Hematopoietic multipotent progenitor cell treated with erythropoietin and hydrocortisone succinate and interleukin-3 and kit ligand, for 17 days (in vitro differentiated cells): ENCODE results near the gene MEX3C.

Source experiments
- DNase-seq: peaks from one replicate; pipeline ENCODE4 v3.0.0-alpha.2; 2015; ENCODE audit warnings: low spot score

MEX3C gene

GRCh38 chr18:51197661-51198424, at the start of gene MEX3C:
MEX3C (minus strand) TSS chr18:51197681; CDS start chr18:51197320, 361 bp downstream.
- peak; percentile 99 for DNase-seq

GRCh38 chr18:51241226-51241625, 43.7 kb upstream of the MEX3C start:
- no peak for DNase-seq

- no peak for DNase-seq
Measured at GRCh38 chr18:51236225-51236624, 38.7 kb upstream of the MEX3C start.

GRCh38 chr18:51235009-51235789, 37.7 kb upstream of the MEX3C start:
- no peak for DNase-seq

GRCh38 chr18:51234117-51235008, 36.9 kb upstream of the MEX3C start:
- no peak for DNase-seq

GRCh38 chr18:51229328-51229727, 31.8 kb upstream of the MEX3C start:
- no peak for DNase-seq

- DNase-seq, result no peak
Measured at GRCh38 chr18:51227660-51228059, 30.2 kb upstream of the MEX3C start.

- DNase-seq, result no peak
Measured at GRCh38 chr18:51226587-51227350, 29.3 kb upstream of the MEX3C start.

- DNase-seq, result no peak
Measured at GRCh38 chr18:51226068-51226467, 28.6 kb upstream of the MEX3C start.

- no peak for DNase-seq
Measured at GRCh38 chr18:51212606-51213005, 15.1 kb upstream of the MEX3C start.

- DNase-seq, result no peak
Measured at GRCh38 chr18:51211552-51211951, 14.1 kb upstream of the MEX3C start.

GRCh38 chr18:51196811-51197660, 445 bp downstream of the MEX3C start:
- DNase-seq, result no peak

- peak; percentile 54 for DNase-seq
Measured at GRCh38 chr18:51196118-51196810, 1.2 kb downstream of the MEX3C start.

GRCh38 chr18:51195451-51196117, 1.9 kb downstream of the MEX3C start:
- DNase-seq, result peak; percentile 31

- DNase-seq, result peak; percentile 21
Measured at GRCh38 chr18:51195086-51195450, 2.4 kb downstream of the MEX3C start.

- peak; percentile 16 for DNase-seq
Measured at GRCh38 chr18:51194604-51195003, 2.9 kb downstream of the MEX3C start.

GRCh38 chr18:51193621-51194287, 3.7 kb downstream of the MEX3C start:
- DNase-seq, result no peak

- DNase-seq, result no peak
Measured at GRCh38 chr18:51192696-51193095, 4.8 kb downstream of the MEX3C start.

GRCh38 chr18:51192026-51192425, 5.5 kb downstream of the MEX3C start:
- no peak for DNase-seq
